Left kidney (tissue), 2 donors: Measurements from ENCODE around the gene RABGEF1. TPM values are rescaled to one million over a fixed set of nuclear protein-coding genes. Genes with fewer than 3 reads are reported as not detected.

Source experiments
- DNase-seq: peaks from one replicate; pipeline ENCODE4 v3.0.0-alpha.2; 2013
- polyA plus RNA-seq: library from polyadenylated mRNA; unstranded; fragments of 120-200 nt; gene quantifications from one replicate; pipeline ENCODE4 v1.2.1, GENCODE V29; 2013; ENCODE audit not compliant: insufficient read length

RABGEF1 gene
- polyA plus RNA-seq, 1 donor, result 38.1 TPM

GRCh38 chr7:66859339-66859738, 118.8 kb downstream of the RABGEF1 start:
- no peak for DNase-seq

- no peak for DNase-seq
Observed at GRCh38 chr7:66859794-66860645, 119.5 kb downstream of the RABGEF1 start.

GRCh38 chr7:66860767-66861166, 120.2 kb downstream of the RABGEF1 start:
- no peak for DNase-seq

Other genes with a start within 250 kb of the RABGEF1 start
- gene KCTD7, start 111.9 kb upstream of the RABGEF1 start, polyA plus RNA-seq, result 28.3 TPM
- 83.9 TPM for gene TMEM248, start 180.5 kb downstream of the RABGEF1 start, polyA plus RNA-seq